Stimulated activated CD4-positive, alpha-beta T cell treated with anti-CD3 and anti-CD28 coated beads, Interleukin-4, amount 100 ng/mL, for 4 hours (primary cell): ENCODE results near the gene TBC1D22A.

Experiments
- DNase-seq, 2 experiments: peaks; one replicate each; pipeline ENCODE4 v3.0.0-alpha.2; 2020

Gene TBC1D22A

DNA sequence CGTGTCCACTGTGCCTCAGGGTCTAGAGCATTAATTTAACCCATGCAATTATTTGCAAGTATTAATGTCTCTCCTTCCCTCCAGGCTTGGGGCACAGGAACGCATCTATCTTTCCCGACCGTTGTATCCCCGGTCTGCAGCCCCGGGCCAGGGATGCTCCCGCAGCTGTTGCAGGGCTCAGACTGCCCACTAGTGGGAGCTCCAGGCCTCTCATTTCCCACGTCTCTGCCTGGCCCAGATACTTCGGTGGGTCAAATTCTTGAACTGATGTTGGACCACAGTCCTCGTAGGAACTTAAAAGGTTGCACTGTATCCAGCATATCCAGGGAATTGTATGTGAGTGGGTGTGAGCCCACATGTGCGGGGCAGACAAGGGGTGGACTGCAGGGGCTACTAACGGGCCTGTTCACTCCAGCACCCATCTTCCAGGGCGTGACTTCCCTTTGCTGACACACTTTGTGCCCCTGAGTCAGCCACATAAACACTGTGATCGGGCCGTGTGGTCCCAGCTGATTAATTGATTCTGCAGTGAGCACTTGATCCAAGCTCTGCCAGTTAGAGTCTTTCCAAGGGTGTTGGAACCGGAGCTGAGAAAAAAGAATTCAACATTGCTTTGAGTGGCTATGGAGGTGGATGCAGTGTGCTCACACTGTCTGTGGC, 451.3 kb downstream of the TBC1D22A start:
- peak in 1 of 2 experiments; percentile 37 for DNase-seq

DNA sequence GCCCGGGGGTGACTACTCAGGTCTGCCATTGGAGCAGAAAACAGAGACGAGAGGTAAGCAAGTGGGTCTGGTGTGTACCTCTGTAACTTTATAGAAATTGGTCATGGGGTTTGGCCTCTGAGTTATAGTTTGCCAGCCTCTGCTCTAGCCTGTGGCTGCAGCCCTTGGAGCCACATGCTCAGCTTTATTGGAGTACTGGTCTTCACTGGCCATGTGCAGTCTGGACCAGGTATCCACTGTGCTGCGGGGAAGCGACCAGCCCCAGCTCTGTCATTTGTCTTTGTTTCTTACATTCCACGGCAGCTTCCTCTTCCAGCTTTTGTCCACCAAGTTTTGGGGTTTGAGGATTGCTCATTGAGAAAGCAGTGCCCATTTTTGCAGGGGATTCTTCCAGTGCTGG, 453.4 kb downstream of the TBC1D22A start:
- no peak for DNase-seq

GRCh38 chr22:47218671-47219070, 456.2 kb downstream of the TBC1D22A start:
- DNase-seq = no peak

GRCh38 chr22:47219789-47220188, 457.3 kb downstream of the TBC1D22A start:
- DNase-seq = no peak

DNA sequence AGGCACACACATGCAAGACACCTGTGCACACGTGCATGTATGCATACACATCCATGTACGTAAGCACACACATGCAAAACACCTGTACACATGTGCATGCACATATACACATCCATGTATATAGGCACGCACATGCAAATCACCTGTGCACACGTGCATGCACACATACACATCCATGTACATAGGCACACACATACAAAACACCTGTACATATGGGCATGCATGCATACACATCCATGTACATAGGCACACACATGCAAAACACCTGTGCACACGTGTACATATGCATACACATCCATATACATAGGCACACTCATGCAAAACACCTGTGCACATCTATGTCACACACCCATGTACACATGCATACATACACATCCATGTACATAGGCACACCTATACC, 458.3 kb downstream of the TBC1D22A start:
- DNase-seq = no peak

GRCh38 chr22:47221840-47222615, 459.6 kb downstream of the TBC1D22A start:
- no peak for DNase-seq
